Activated T-helper 17 cell treated with anti-CD3 and anti-CD28 coated beads, Interleukin-2, amount 50 U/mL, for 72 hours (primary cell): Measurements from ENCODE around the gene YJU2. TPM values are rescaled to one million over a fixed set of nuclear protein-coding genes. Genes with fewer than 3 reads are reported as not detected.
A peak's percentile ranks its signal among the peaks of the same experiment; 100 is the strongest.

ENCODE experiments used
- ATAC-seq: fragments of 150-1000 bp; cut with Tn5 transposase; replicated peaks from 2 replicates; pipeline ENCODE4 v1.10.0; 2021; ENCODE audit warnings: mild to moderate bottlenecking, moderate library complexity
- H3K27ac Mint-ChIP-seq: one replicate; pipeline ENCODE4 v1.8.0; 2022; ENCODE audit warnings: mixed read lengths
- H3K27me3 Mint-ChIP-seq: one replicate; pipeline ENCODE4 v1.8.0; 2022; ENCODE audit warnings: mixed read lengths
- H3K36me3 Mint-ChIP-seq: one replicate; pipeline ENCODE4 v1.8.0; 2022; ENCODE audit warnings: low read depth, mild to moderate bottlenecking, mixed read lengths
- H3K4me1 Mint-ChIP-seq: one replicate; pipeline ENCODE4 v1.8.0; 2022; ENCODE audit warnings: mixed read lengths
- H3K4me3 Mint-ChIP-seq: one replicate; pipeline ENCODE4 v1.8.0; 2022; ENCODE audit warnings: mild to moderate bottlenecking, mixed read lengths
- H3K9me3 Mint-ChIP-seq: one replicate; pipeline ENCODE4 v1.8.0; 2022; ENCODE audit warnings: mixed read lengths
- total RNA-seq, 2 donors: library from RNA; stranded (reverse); gene quantifications; one replicate each; pipeline ENCODE4 v1.2.3, GENCODE V29; 2022

YJU2 gene
- total RNA-seq: 10 to 100 TPM; 22.5 to 22.6 TPM

- Mint-ChIP-seq H3K4me3 (peak within 1 kb of the TSS; percentile 82), H3K27me3 (no peaks in the 10 kb centered on the region), H3K36me3 (peaks cover 45% of the 10 kb centered on the region), H3K9me3 (no peaks in the 10 kb centered on the region), H3K27ac (peak within 1 kb of the TSS; percentile 98), H3K4me1 (peaks cover 12% of the 10 kb centered on the region)
- ATAC-seq: peak; percentile 97
Observed at GRCh38 chr19:4246767-4247593, at the start of gene YJU2. Gene YJU2 (plus strand): TSS chr19:4247080. CDS start chr19:4247147, 67 bp downstream.

GRCh38 chr19:4197228-4197624 is 49.7 kb upstream of the YJU2 start:
- ATAC-seq: no peak
- Mint-ChIP-seq H3K27me3 (peaks cover 43% of the 10 kb centered on the region), H3K9me3 (no peaks in the 10 kb centered on the region), H3K4me1 (peaks cover 13% of the 10 kb centered on the region), H3K4me3 (no peak overlapping the region), H3K27ac (no peak overlapping the region), H3K36me3 (no peaks in the 10 kb centered on the region)

GRCh38 chr19:4197625-4198466 is 49.0 kb upstream of the YJU2 start:
- Mint-ChIP-seq H3K4me3 (no peak overlapping the region), H3K36me3 (no peaks in the 10 kb centered on the region), H3K9me3 (no peaks in the 10 kb centered on the region), H3K4me1 (peaks cover 13% of the 10 kb centered on the region), H3K27me3 (peaks cover 43% of the 10 kb centered on the region), H3K27ac (no peak overlapping the region)
- ATAC-seq: no peak

- no peak overlapping the region for H3K27ac Mint-ChIP-seq
- H3K36me3 Mint-ChIP-seq: no peaks in the 10 kb centered on the region
- H3K9me3 Mint-ChIP-seq: no peaks in the 10 kb centered on the region
- ATAC-seq: no peak
- peaks cover 13% of the 10 kb centered on the region for H3K4me1 Mint-ChIP-seq
- H3K27me3 Mint-ChIP-seq: peaks cover 39% of the 10 kb centered on the region
- no peak overlapping the region for H3K4me3 Mint-ChIP-seq
Observed at GRCh38 chr19:4198467-4199126, 48.3 kb upstream of the YJU2 start.

GRCh38 chr19:4199699-4200293 is 47.1 kb upstream of the YJU2 start:
- no peaks in the 10 kb centered on the region for H3K9me3 Mint-ChIP-seq
- no peak for ATAC-seq
- no peak overlapping the region for H3K27ac Mint-ChIP-seq
- peaks cover 32% of the 10 kb centered on the region for H3K27me3 Mint-ChIP-seq
- peaks cover 13% of the 10 kb centered on the region for H3K4me1 Mint-ChIP-seq
- no peak overlapping the region for H3K4me3 Mint-ChIP-seq
- no peaks in the 10 kb centered on the region for H3K36me3 Mint-ChIP-seq

- H3K4me3 Mint-ChIP-seq: no peak overlapping the region
- no peaks in the 10 kb centered on the region for H3K36me3 Mint-ChIP-seq
- no peak overlapping the region for H3K27ac Mint-ChIP-seq
- H3K9me3 Mint-ChIP-seq: no peaks in the 10 kb centered on the region
- ATAC-seq: no peak
- H3K4me1 Mint-ChIP-seq: peaks cover 13% of the 10 kb centered on the region
- H3K27me3 Mint-ChIP-seq: peaks cover 26% of the 10 kb centered on the region
Observed at GRCh38 chr19:4200940-4201542, 45.8 kb upstream of the YJU2 start.

GRCh38 chr19:4201798-4202197 is 45.1 kb upstream of the YJU2 start:
- ATAC-seq: no peak
- peaks cover 22% of the 10 kb centered on the region for H3K27me3 Mint-ChIP-seq
- no peaks in the 10 kb centered on the region for H3K36me3 Mint-ChIP-seq

GRCh38 chr19:4206818-4207484 is 39.9 kb upstream of the YJU2 start:
- no peak overlapping the region for H3K4me3 Mint-ChIP-seq
- no peak overlapping the region for H3K27ac Mint-ChIP-seq
- no peak for ATAC-seq
- no peaks in the 10 kb centered on the region for H3K27me3 Mint-ChIP-seq
- no peaks in the 10 kb centered on the region for H3K36me3 Mint-ChIP-seq
- no peaks in the 10 kb centered on the region for H3K9me3 Mint-ChIP-seq
- no peaks in the 10 kb centered on the region for H3K4me1 Mint-ChIP-seq

More at GRCh38 chr19:4201798-4202197, 45.1 kb upstream of the YJU2 start:
- Mint-ChIP-seq H3K9me3 (no peaks in the 10 kb centered on the region), H3K4me1 (peaks cover 13% of the 10 kb centered on the region), H3K4me3 (no peak overlapping the region), H3K27ac (no peak overlapping the region)

- ATAC-seq: peak; percentile 37
- Mint-ChIP-seq H3K4me1 (no peaks in the 10 kb centered on the region), H3K4me3 (no peak overlapping the region), H3K9me3 (no peaks in the 10 kb centered on the region), H3K36me3 (no peaks in the 10 kb centered on the region), H3K27ac (no peak overlapping the region), H3K27me3 (peaks cover 3% of the 10 kb centered on the region)
Observed at GRCh38 chr19:4208385-4209094, 38.3 kb upstream of the YJU2 start.

- Mint-ChIP-seq H3K4me1 (peaks cover 9% of the 10 kb centered on the region), H3K36me3 (no peaks in the 10 kb centered on the region), H3K9me3 (no peaks in the 10 kb centered on the region), H3K27me3 (peaks cover 3% of the 10 kb centered on the region), H3K4me3 (no peak overlapping the region), H3K27ac (no peak overlapping the region)
- ATAC-seq: no peak
Observed at GRCh38 chr19:4210166-4210731, 36.6 kb upstream of the YJU2 start.

GRCh38 chr19:4213116-4213515 is 33.8 kb upstream of the YJU2 start:
- Mint-ChIP-seq H3K36me3 (no peaks in the 10 kb centered on the region), H3K4me1 (peaks cover 9% of the 10 kb centered on the region), H3K9me3 (no peaks in the 10 kb centered on the region), H3K27me3 (peaks cover 3% of the 10 kb centered on the region), H3K27ac (no peak overlapping the region), H3K4me3 (no peak overlapping the region)
- no peak for ATAC-seq

- H3K27me3 Mint-ChIP-seq: peaks cover 3% of the 10 kb centered on the region
- H3K9me3 Mint-ChIP-seq: no peaks in the 10 kb centered on the region
- peaks cover 9% of the 10 kb centered on the region for H3K4me1 Mint-ChIP-seq
- no peak overlapping the region for H3K27ac Mint-ChIP-seq
- H3K36me3 Mint-ChIP-seq: no peaks in the 10 kb centered on the region
- no peak for ATAC-seq
- no peak overlapping the region for H3K4me3 Mint-ChIP-seq
Observed at GRCh38 chr19:4215807-4216206, 31.1 kb upstream of the YJU2 start.

- no peak for ATAC-seq
- Mint-ChIP-seq H3K36me3 (no peaks in the 10 kb centered on the region), H3K9me3 (no peaks in the 10 kb centered on the region), H3K27ac (no peak overlapping the region), H3K4me1 (peaks cover 9% of the 10 kb centered on the region), H3K27me3 (peaks cover 3% of the 10 kb centered on the region), H3K4me3 (no peak overlapping the region)
Observed at GRCh38 chr19:4216846-4217245, 30.0 kb upstream of the YJU2 start.
